ENCODE results near the gene TP53BP1.

TP53BP1 gene

DNA sequence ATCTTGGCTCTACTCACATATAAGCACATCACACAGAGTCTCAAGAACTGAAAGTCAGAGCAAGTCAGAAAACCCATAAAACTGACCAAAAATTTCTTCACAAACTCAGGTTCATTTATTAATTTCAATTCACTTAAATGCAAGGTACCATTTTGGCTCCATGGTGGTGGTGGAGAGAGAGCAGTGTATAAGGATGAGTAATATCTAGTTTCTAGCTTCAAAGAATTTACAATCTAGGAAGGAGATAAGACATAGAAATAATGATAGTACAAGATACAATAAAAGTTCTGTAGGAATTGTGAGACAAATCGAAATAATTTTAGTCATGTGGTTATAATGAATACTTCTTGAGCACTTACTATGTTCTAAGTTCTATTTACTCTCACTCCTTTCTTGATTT, 6.7 kb upstream of the TP53BP1 start:
- no peak for DNase-seq (ENCODE audit: low read depth)
- TF ChIP-seq, protein P1, sequence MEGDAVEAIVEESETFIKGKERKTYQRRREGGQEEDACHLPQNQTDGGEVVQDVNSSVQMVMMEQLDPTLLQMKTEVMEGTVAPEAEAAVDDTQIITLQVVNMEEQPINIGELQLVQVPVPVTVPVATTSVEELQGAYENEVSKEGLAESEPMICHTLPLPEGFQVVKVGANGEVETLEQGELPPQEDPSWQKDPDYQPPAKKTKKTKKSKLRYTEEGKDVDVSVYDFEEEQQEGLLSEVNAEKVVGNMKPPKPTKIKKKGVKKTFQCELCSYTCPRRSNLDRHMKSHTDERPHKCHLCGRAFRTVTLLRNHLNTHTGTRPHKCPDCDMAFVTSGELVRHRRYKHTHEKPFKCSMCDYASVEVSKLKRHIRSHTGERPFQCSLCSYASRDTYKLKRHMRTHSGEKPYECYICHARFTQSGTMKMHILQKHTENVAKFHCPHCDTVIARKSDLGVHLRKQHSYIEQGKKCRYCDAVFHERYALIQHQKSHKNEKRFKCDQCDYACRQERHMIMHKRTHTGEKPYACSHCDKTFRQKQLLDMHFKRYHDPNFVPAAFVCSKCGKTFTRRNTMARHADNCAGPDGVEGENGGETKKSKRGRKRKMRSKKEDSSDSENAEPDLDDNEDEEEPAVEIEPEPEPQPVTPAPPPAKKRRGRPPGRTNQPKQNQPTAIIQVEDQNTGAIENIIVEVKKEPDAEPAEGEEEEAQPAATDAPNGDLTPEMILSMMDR (conservative IDR thresholded peaks at IDR 0.05; ENCODE audit: low read length), result no peak

DNA sequence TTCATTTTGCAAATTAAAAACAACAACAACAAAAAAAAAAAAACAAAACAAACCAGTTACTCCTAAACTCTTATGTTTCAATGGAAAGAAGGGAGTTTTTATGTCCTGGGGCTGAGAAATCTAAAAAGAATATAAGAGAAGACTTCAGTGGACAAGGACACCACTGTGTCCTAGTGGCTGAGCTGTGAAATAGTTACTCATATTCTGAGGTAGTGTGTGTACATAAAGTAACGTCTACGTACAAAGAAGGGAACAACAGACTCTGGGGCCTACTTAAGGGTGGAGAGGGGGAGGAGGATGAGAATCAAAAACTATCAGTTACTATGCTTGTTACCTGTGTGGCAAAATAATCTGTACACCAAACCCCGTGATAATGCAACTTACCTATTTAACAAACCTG, 6.0 kb upstream of the TP53BP1 start:
- TF ChIP-seq, protein P1 (conservative IDR thresholded peaks at IDR 0.05; ENCODE audit: low read length), result no peak
- no peak overlapping the region for H3K4me3 ChIP-seq (ENCODE audit: low read length)
- DNase-seq (ENCODE audit: low read depth), result no peak

More for the DNA sequence above, 6.7 kb upstream of the TP53BP1 start:
- H3K4me3 ChIP-seq (ENCODE audit: low read length), result no peak overlapping the region

DNA sequence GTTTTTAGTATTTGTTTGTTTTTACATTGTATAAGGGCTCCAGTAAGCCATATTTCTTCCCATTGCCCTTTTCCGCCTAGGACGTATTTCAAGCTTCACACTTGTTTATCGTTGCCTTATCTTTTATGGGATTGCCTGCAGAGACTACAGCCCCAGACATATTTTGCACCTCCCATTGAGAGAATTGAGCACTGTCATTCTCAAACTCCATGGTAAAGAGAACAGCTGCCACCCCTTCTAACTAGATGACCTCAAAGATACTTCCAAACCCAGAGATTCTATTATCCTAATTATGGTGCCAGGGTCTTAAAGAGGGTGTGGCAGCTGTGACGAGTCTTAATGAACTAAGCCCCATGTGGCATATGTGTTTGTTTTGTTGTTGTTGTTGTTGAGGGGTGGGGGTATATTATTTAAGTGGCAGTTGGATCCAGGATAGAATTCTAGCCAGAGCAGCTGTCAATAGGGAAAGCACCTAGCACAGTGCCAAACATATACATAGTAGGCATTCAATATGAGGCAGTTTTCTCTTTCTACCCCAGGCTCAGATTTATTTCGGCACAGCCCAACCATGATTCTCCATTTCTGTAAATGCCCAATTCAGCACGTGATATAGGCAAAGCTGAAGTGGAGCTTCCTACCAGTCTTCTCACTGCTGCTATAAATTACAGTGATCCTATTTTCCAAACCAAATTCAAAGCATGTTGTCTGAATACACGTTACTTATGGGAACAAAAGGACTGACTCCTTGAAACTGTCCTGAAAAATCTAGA, 932 bp upstream of the TP53BP1 start:
- peak overlapping the region; percentile 98; the same call in 1 of the 2 replicates for H3K4me3 ChIP-seq (ENCODE audit: low read length)
- DNase-seq (ENCODE audit: low read depth), result no peak
- TF ChIP-seq, protein P1 (conservative IDR thresholded peaks at IDR 0.05; ENCODE audit: low read length), result no peak

DNA sequence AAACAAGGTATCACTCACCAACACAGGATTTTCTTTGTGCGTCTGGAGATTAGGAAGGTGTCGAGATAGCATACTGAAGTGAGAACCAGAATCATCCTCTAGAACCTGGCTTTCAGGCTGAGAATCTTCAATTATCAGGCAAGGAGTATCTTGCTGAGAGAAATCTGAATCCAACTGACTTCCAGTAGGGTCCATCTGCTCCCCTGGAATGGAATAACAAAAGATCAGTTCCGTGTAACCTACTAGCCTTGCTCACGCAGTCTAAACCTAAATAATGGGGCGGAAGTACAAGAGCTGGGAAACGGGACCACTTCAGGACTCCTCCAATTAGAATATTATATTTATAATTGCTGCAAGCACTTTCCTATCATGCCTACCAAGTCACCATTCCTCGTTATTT, 690 bp downstream of the TP53BP1 start:
- no peak for DNase-seq (ENCODE audit: low read depth)
- TF ChIP-seq, protein P1 (conservative IDR thresholded peaks at IDR 0.05; ENCODE audit: low read length), result no peak
- peak overlapping the region; percentile 98 for H3K4me3 ChIP-seq (ENCODE audit: low read length)

DNA sequence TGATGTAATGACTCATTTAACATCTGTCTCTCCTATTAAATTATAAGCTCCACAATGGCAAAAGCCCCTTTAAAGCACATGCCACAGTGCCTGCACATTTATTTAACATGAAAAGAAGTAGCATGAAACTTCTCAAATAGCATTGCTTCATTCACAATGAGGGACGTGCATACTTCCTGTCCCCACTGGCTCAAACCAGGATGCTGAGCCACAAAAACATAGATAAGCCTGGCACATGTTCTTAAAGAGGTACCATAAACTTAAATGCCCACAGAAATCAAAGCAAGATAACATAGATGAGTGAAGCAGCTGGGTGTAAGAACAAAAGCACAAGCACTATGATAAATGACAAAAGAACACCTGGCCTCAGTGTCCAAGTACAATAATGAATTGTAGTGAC, 3.8 kb downstream of the TP53BP1 start:
- no peak overlapping the region for H3K4me3 ChIP-seq (ENCODE audit: low read length)
- TF ChIP-seq, protein P1 (conservative IDR thresholded peaks at IDR 0.05; ENCODE audit: low read length), result no peak
- no peak for DNase-seq (ENCODE audit: low read depth)

DNA sequence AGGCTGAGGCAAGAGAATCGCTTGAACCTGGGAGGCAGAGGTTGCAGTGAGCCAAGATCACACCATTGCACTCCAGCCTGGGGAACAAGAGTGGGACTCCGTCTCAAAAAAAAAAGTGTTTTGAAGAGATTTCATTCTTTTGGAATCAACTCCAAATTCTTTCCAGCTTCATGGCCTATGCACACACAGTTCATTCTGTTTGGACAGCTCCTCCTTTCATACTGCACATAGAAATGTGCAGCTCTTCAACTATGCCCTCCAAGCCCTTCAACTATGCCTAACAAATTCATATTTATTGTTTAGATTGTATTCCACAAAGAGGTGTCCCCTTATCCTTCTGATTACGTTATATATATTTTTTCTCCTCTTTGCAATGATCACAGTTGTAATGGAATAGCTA, 4.2 kb downstream of the TP53BP1 start:
- TF ChIP-seq, protein P1 (conservative IDR thresholded peaks at IDR 0.05; ENCODE audit: low read length), result no peak
- DNase-seq (ENCODE audit: low read depth), result no peak
- H3K4me3 ChIP-seq (ENCODE audit: low read length), result no peak overlapping the region

DNA sequence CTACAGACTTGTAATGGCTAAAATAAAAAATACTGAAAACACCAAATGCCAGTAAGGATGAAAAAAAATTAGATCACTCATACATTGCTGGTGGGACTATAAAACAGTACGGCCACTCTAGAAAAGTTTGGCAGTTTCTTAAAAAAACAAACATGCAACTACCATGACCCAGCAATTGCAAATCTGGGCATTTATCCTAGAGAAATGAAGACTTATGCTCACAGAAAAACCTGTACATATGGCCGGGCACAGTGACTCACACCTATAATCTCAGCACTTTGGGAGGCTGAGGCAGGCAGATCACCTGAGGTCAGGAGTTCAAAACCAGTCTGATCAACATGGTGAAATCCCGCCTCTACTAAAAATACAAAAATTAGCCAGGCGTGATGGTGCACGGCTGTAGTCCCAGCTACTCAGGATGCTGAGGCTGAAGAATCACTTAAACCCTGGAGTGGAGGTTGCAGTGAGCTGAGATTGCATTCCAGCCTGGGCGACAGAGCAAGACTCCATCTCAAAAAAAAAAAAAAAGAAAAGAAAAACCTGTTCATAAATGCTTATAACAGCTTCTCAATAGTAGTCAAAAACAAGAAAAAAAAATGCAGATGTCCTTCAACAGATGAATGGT, 5.6 kb downstream of the TP53BP1 start:
- no peak for DNase-seq (ENCODE audit: low read depth)
- TF ChIP-seq, protein P1 (conservative IDR thresholded peaks at IDR 0.05; ENCODE audit: low read length), result no peak
- no peak overlapping the region for H3K4me3 ChIP-seq (ENCODE audit: low read length)
